Activated T-helper 17 cell treated with anti-CD3 and anti-CD28 coated beads, Interleukin-2, amount 50 U/mL, for 72 hours (primary cell): ENCODE data around the gene PTPRM. TPM values are rescaled to one million over a fixed set of nuclear protein-coding genes. Genes with fewer than 3 reads are reported as not detected.
A peak's percentile ranks its signal among the peaks of the same experiment; 100 is the strongest.

Experiments used
- ATAC-seq: fragments of 150-1000 bp; cut with Tn5 transposase; replicated peaks from 2 replicates; pipeline ENCODE4 v1.10.0; 2021; ENCODE audit warnings: mild to moderate bottlenecking, moderate library complexity
- H3K27ac Mint-ChIP-seq: one replicate; pipeline ENCODE4 v1.8.0; 2022; ENCODE audit warnings: mixed read lengths
- H3K27me3 Mint-ChIP-seq: one replicate; pipeline ENCODE4 v1.8.0; 2022; ENCODE audit warnings: mixed read lengths
- H3K36me3 Mint-ChIP-seq: one replicate; pipeline ENCODE4 v1.8.0; 2022; ENCODE audit warnings: low read depth, mild to moderate bottlenecking, mixed read lengths
- H3K4me1 Mint-ChIP-seq: one replicate; pipeline ENCODE4 v1.8.0; 2022; ENCODE audit warnings: mixed read lengths
- H3K4me3 Mint-ChIP-seq: one replicate; pipeline ENCODE4 v1.8.0; 2022; ENCODE audit warnings: mild to moderate bottlenecking, mixed read lengths
- H3K9me3 Mint-ChIP-seq: one replicate; pipeline ENCODE4 v1.8.0; 2022; ENCODE audit warnings: mixed read lengths
- total RNA-seq, 2 donors: library from RNA; stranded (reverse); gene quantifications; one replicate each; pipeline ENCODE4 v1.2.3, GENCODE V29; 2022

PTPRM gene
- total RNA-seq, 2 donors from 2014 or later, result 7.5 to 24.5 TPM

- ATAC-seq, result no peak
- Mint-ChIP-seq H3K4me3 (no peak overlapping the region), H3K27ac (no peak overlapping the region), H3K27me3 (peaks cover 4% of the 10 kb centered on the region), H3K36me3 (no peaks in the 10 kb centered on the region), H3K4me1 (no peaks in the 10 kb centered on the region), H3K9me3 (peaks cover 4% of the 10 kb centered on the region)
These were observed 9.1 kb upstream of the PTPRM start for GRCh38 chr18:7557973-7558372.

- ATAC-seq, result no peak
- Mint-ChIP-seq H3K27ac (no peak overlapping the region), H3K36me3 (no peaks in the 10 kb centered on the region), H3K27me3 (peaks cover 4% of the 10 kb centered on the region), H3K4me1 (no peaks in the 10 kb centered on the region), H3K4me3 (no peak overlapping the region), H3K9me3 (peaks cover 4% of the 10 kb centered on the region)
These were observed 8.3 kb upstream of the PTPRM start for GRCh38 chr18:7558769-7559168.

- no peak overlapping the region for H3K27ac Mint-ChIP-seq
- no peak overlapping the region for H3K4me3 Mint-ChIP-seq
- H3K27me3 Mint-ChIP-seq, result peaks cover 8% of the 10 kb centered on the region
- peaks cover 4% of the 10 kb centered on the region for H3K9me3 Mint-ChIP-seq
- no peak for ATAC-seq
- no peaks in the 10 kb centered on the region for H3K36me3 Mint-ChIP-seq
- no peaks in the 10 kb centered on the region for H3K4me1 Mint-ChIP-seq
These were observed 7.3 kb upstream of the PTPRM start for GRCh38 chr18:7559709-7560319.

- Mint-ChIP-seq H3K4me3 (no peak overlapping the region), H3K27ac (no peak overlapping the region), H3K4me1 (no peaks in the 10 kb centered on the region), H3K9me3 (no peaks in the 10 kb centered on the region), H3K27me3 (peaks cover 19% of the 10 kb centered on the region), H3K36me3 (no peaks in the 10 kb centered on the region)
- no peak for ATAC-seq
These were observed 5.1 kb upstream of the PTPRM start for GRCh38 chr18:7561909-7562460.

GRCh38 chr18:7562491-7562890, 4.6 kb upstream of the PTPRM start:
- Mint-ChIP-seq H3K4me1 (no peaks in the 10 kb centered on the region), H3K27me3 (peaks cover 17% of the 10 kb centered on the region), H3K36me3 (no peaks in the 10 kb centered on the region), H3K27ac (no peak overlapping the region), H3K4me3 (no peak overlapping the region), H3K9me3 (no peaks in the 10 kb centered on the region)
- ATAC-seq, result no peak

GRCh38 chr18:7565677-7566076, 1.4 kb upstream of the PTPRM start:
- H3K27me3 Mint-ChIP-seq, result peaks cover 20% of the 10 kb centered on the region
- no peaks in the 10 kb centered on the region for H3K4me1 Mint-ChIP-seq
- no peak for ATAC-seq
- H3K9me3 Mint-ChIP-seq, result no peaks in the 10 kb centered on the region
- peak overlapping the region; percentile 18 for H3K4me3 Mint-ChIP-seq
- H3K27ac Mint-ChIP-seq, result no peak overlapping the region
- peaks cover 6% of the 10 kb centered on the region for H3K36me3 Mint-ChIP-seq

GRCh38 chr18:7566244-7566566, 911 bp upstream of the PTPRM start:
- peak overlapping the region; percentile 18 for H3K4me3 Mint-ChIP-seq

GRCh38 chr18:7567474-7568425, 634 bp downstream of the PTPRM start:
- H3K9me3 Mint-ChIP-seq, result no peaks in the 10 kb centered on the region
- H3K4me1 Mint-ChIP-seq, result peaks cover 1% of the 10 kb centered on the region
- no peak overlapping the region for H3K4me3 Mint-ChIP-seq
- H3K27ac Mint-ChIP-seq, result no peak overlapping the region
- ATAC-seq, result peak; percentile 25
- peaks cover 6% of the 10 kb centered on the region for H3K36me3 Mint-ChIP-seq
- peaks cover 20% of the 10 kb centered on the region for H3K27me3 Mint-ChIP-seq

More at GRCh38 chr18:7566244-7566566, 911 bp upstream of the PTPRM start:
- Mint-ChIP-seq H3K27ac (no peak overlapping the region), H3K36me3 (peaks cover 6% of the 10 kb centered on the region), H3K27me3 (peaks cover 20% of the 10 kb centered on the region), H3K9me3 (no peaks in the 10 kb centered on the region), H3K4me1 (no peaks in the 10 kb centered on the region)
- ATAC-seq, result no peak

- H3K4me1 Mint-ChIP-seq, result peaks cover 7% of the 10 kb centered on the region
- H3K27me3 Mint-ChIP-seq, result peaks cover 25% of the 10 kb centered on the region
- H3K27ac Mint-ChIP-seq, result no peak overlapping the region
- H3K4me3 Mint-ChIP-seq, result peak overlapping the region; percentile 67
- H3K9me3 Mint-ChIP-seq, result no peaks in the 10 kb centered on the region
- ATAC-seq, result no peak
- peaks cover 6% of the 10 kb centered on the region for H3K36me3 Mint-ChIP-seq
These were observed 1.3 kb downstream of the PTPRM start for GRCh38 chr18:7568426-7568825.

GRCh38 chr18:7571626-7572025, 4.5 kb downstream of the PTPRM start:
- Mint-ChIP-seq H3K4me1 (peaks cover 7% of the 10 kb centered on the region), H3K4me3 (no peak overlapping the region), H3K36me3 (peaks cover 6% of the 10 kb centered on the region), H3K9me3 (no peaks in the 10 kb centered on the region), H3K27ac (no peak overlapping the region), H3K27me3 (peaks cover 11% of the 10 kb centered on the region)
- no peak for ATAC-seq

GRCh38 chr18:7572822-7573221, 5.7 kb downstream of the PTPRM start:
- Mint-ChIP-seq H3K36me3 (peaks cover 6% of the 10 kb centered on the region), H3K4me1 (peaks cover 7% of the 10 kb centered on the region), H3K27ac (peak overlapping the region; percentile 86), H3K4me3 (peak overlapping the region; percentile 59), H3K27me3 (peaks cover 11% of the 10 kb centered on the region), H3K9me3 (no peaks in the 10 kb centered on the region)
- ATAC-seq, result peak; percentile 77

- H3K4me1 Mint-ChIP-seq, result peaks cover 7% of the 10 kb centered on the region
- no peaks in the 10 kb centered on the region for H3K9me3 Mint-ChIP-seq
- H3K36me3 Mint-ChIP-seq, result no peaks in the 10 kb centered on the region
These were observed 8.4 kb downstream of the PTPRM start for GRCh38 chr18:7575465-7576028.

GRCh38 chr18:7576077-7576476, 9.0 kb downstream of the PTPRM start:
- H3K4me3 Mint-ChIP-seq, result no peak overlapping the region
- ATAC-seq, result no peak
- peaks cover 7% of the 10 kb centered on the region for H3K4me1 Mint-ChIP-seq
- H3K36me3 Mint-ChIP-seq, result no peaks in the 10 kb centered on the region
- peaks cover 5% of the 10 kb centered on the region for H3K27me3 Mint-ChIP-seq
- H3K9me3 Mint-ChIP-seq, result no peaks in the 10 kb centered on the region
- no peak overlapping the region for H3K27ac Mint-ChIP-seq

More at GRCh38 chr18:7575465-7576028, 8.4 kb downstream of the PTPRM start:
- H3K27me3 Mint-ChIP-seq, result peaks cover 5% of the 10 kb centered on the region
- H3K4me3 Mint-ChIP-seq, result no peak overlapping the region
- H3K27ac Mint-ChIP-seq, result no peak overlapping the region
- ATAC-seq, result peak; percentile 59

GRCh38 chr18:7576685-7577084, 9.6 kb downstream of the PTPRM start:
- H3K27me3 Mint-ChIP-seq, result peaks cover 5% of the 10 kb centered on the region
- no peaks in the 10 kb centered on the region for H3K9me3 Mint-ChIP-seq
- H3K27ac Mint-ChIP-seq, result no peak overlapping the region
- H3K36me3 Mint-ChIP-seq, result no peaks in the 10 kb centered on the region
- H3K4me1 Mint-ChIP-seq, result peaks cover 7% of the 10 kb centered on the region
- no peak overlapping the region for H3K4me3 Mint-ChIP-seq
- ATAC-seq, result no peak
